ENCODE measurements around the gene HORMAD2.

GRCh38 chr22:30178181-30179126 lies 98.2 kb downstream of the HORMAD2 start:
- TF ChIP-seq EZH2 (IDR thresholded peaks at IDR 0.05; ENCODE audit: borderline replicate concordance, low read depth, low read length, severe bottlenecking), result no peak
- no peak for TF ChIP-seq CTCF (IDR thresholded peaks at IDR 0.05; ENCODE audit: extremely low read depth in 1 of 2, insufficient read depth in 1 of 2, low read depth in 1 of 2, low read length in 2 of 2)
- no peak for TF ChIP-seq MAX (IDR thresholded peaks at IDR 0.05; ENCODE audit: insufficient read depth, insufficient read length)
- TF ChIP-seq POLR2A (IDR thresholded peaks at IDR 0.05; ENCODE audit: low read depth, low read length), result no peak
- TF ChIP-seq JUN (IDR thresholded peaks at IDR 0.05; ENCODE audit: borderline replicate concordance, insufficient read depth, insufficient read length, low read depth), result no peak
- TF ChIP-seq MYC (IDR thresholded peaks at IDR 0.05; ENCODE audit: low read depth, low read length), result no peak
- no peak for TF ChIP-seq POLR2AphosphoS5 (IDR thresholded peaks at IDR 0.05; ENCODE audit: insufficient read depth, low read depth, low read length)
- no peak for TF ChIP-seq FOS (IDR thresholded peaks at IDR 0.05; ENCODE audit: borderline replicate concordance, insufficient read depth, low read length)
- no peak for TF ChIP-seq GATA2 (IDR thresholded peaks at IDR 0.05; ENCODE audit: insufficient read depth, insufficient read length, low read depth, low read length)

All from endothelial cell of umbilical vein (primary cell).